ENCODE measurements around the gene EPAS1. TPM values are rescaled to one million over a fixed set of nuclear protein-coding genes. Genes with fewer than 3 reads are reported as not detected.
"Not testable (repeated sequence)": the region's sequence is repeated elsewhere in the genome, so short reads cannot be mapped to it uniquely, and the experiment has no call there.

EPAS1 gene
- polyA plus RNA-seq, 3 donors from 2014 or later: 0.05 to 0.69 (median 0.08) TPM

GRCh38 chr2:46388881-46389280 is 91.7 kb downstream of the EPAS1 start:
- H3K27ac Mint-ChIP-seq: no peak overlapping the region
- no peak for DNase-seq
- H3K9me3 Mint-ChIP-seq: no peaks in the 10 kb centered on the region
- H3K4me3 Mint-ChIP-seq: no peak overlapping the region
- H3K27me3 Mint-ChIP-seq (ENCODE audit: low read depth in 3 of 3): peaks cover 2 to 5% (median 2%) of the 10 kb centered on the region in 3 donors
- H3K36me3 Mint-ChIP-seq: no peaks in the 10 kb centered on the region
- H3K4me1 Mint-ChIP-seq: no peaks in the 10 kb centered on the region

GRCh38 chr2:46389417-46389916 is 92.3 kb downstream of the EPAS1 start:
- H3K9me3 Mint-ChIP-seq: no peaks in the 10 kb centered on the region
- H3K36me3 Mint-ChIP-seq: no peaks in the 10 kb centered on the region
- H3K4me3 Mint-ChIP-seq: no peak overlapping the region
- H3K4me1 Mint-ChIP-seq: no peaks in the 10 kb centered on the region
- H3K27ac Mint-ChIP-seq: no peak overlapping the region
- DNase-seq: no peak
- H3K27me3 Mint-ChIP-seq (ENCODE audit: low read depth in 3 of 3): peaks cover 2 to 6% (median 5%) of the 10 kb centered on the region in 3 donors

- H3K36me3 Mint-ChIP-seq: no peaks in the 10 kb centered on the region
- no peaks in the 10 kb centered on the region for H3K9me3 Mint-ChIP-seq
- H3K4me1 Mint-ChIP-seq: no peaks in the 10 kb centered on the region
- no peak overlapping the region for H3K4me3 Mint-ChIP-seq
- no peak for DNase-seq
- no peak overlapping the region for H3K27ac Mint-ChIP-seq
- peaks cover 2 to 6% (median 5%) of the 10 kb centered on the region in 3 donors for H3K27me3 Mint-ChIP-seq (ENCODE audit: low read depth in 3 of 3)
Measured at GRCh38 chr2:46390036-46390435, 92.8 kb downstream of the EPAS1 start.

GRCh38 chr2:46390901-46391395 is 93.7 kb downstream of the EPAS1 start:
- Mint-ChIP-seq H3K9me3 (no peaks in the 10 kb centered on the region), H3K27ac (no peak overlapping the region), H3K27me3 (ENCODE audit: low read depth in 3 of 3) (peaks cover 2 to 10% (median 5%) of the 10 kb centered on the region in 3 donors), H3K4me1 (no peaks in the 10 kb centered on the region), H3K36me3 (no peaks in the 10 kb centered on the region), H3K4me3 (no peak overlapping the region)
- no peak for DNase-seq

- H3K9me3 Mint-ChIP-seq: no peaks in the 10 kb centered on the region
- no peak overlapping the region for H3K27ac Mint-ChIP-seq
Measured at GRCh38 chr2:46392561-46393346, 95.5 kb downstream of the EPAS1 start.

GRCh38 chr2:46393347-46393820 is 96.2 kb downstream of the EPAS1 start:
- peaks cover 2 to 12% (median 8%) of the 10 kb centered on the region in 3 donors for H3K27me3 Mint-ChIP-seq (ENCODE audit: low read depth in 3 of 3)
- no peaks in the 10 kb centered on the region for H3K4me1 Mint-ChIP-seq
- H3K36me3 Mint-ChIP-seq: no peaks in the 10 kb centered on the region
- no peak overlapping the region for H3K4me3 Mint-ChIP-seq
- no peak overlapping the region for H3K27ac Mint-ChIP-seq
- H3K9me3 Mint-ChIP-seq: no peaks in the 10 kb centered on the region
- DNase-seq: no peak

More at GRCh38 chr2:46392561-46393346, 95.5 kb downstream of the EPAS1 start:
- Mint-ChIP-seq H3K4me1 (no peaks in the 10 kb centered on the region), H3K4me3 (no peak overlapping the region), H3K27me3 (ENCODE audit: low read depth in 3 of 3) (peaks cover 2 to 12% (median 8%) of the 10 kb centered on the region in 3 donors), H3K36me3 (no peaks in the 10 kb centered on the region)
- no peak for DNase-seq

- Mint-ChIP-seq H3K4me3 (no peak overlapping the region), H3K36me3 (no peaks in the 10 kb centered on the region), H3K9me3 (no peaks in the 10 kb centered on the region), H3K27me3 (ENCODE audit: low read depth in 3 of 3) (peaks cover 2 to 12% (median 8%) of the 10 kb centered on the region in 3 donors), H3K4me1 (no peaks in the 10 kb centered on the region), H3K27ac (no peak overlapping the region)
- DNase-seq: no peak
Measured at GRCh38 chr2:46393865-46394264, 96.7 kb downstream of the EPAS1 start.

- Mint-ChIP-seq H3K9me3 (no peaks in the 10 kb centered on the region), H3K4me1 (no peaks in the 10 kb centered on the region), H3K27ac (no peak overlapping the region), H3K27me3 (ENCODE audit: low read depth in 3 of 3) (peaks cover 2 to 12% (median 8%) of the 10 kb centered on the region in 3 donors), H3K36me3 (no peaks in the 10 kb centered on the region), H3K4me3 (no peak overlapping the region)
- no peak for DNase-seq
Measured at GRCh38 chr2:46394649-46395510, 97.7 kb downstream of the EPAS1 start.

GRCh38 chr2:46395730-46396129 is 98.5 kb downstream of the EPAS1 start:
- not testable (repeated sequence) for H3K4me1 Mint-ChIP-seq, DNase-seq, H3K27ac Mint-ChIP-seq, H3K9me3 Mint-ChIP-seq, H3K36me3 Mint-ChIP-seq, H3K4me3 Mint-ChIP-seq
- peaks cover 2 to 12% (median 8%) of the 10 kb centered on the region in 3 donors for H3K27me3 Mint-ChIP-seq (ENCODE audit: low read depth in 3 of 3)

GRCh38 chr2:46400016-46400415 is 102.8 kb downstream of the EPAS1 start:
- no peak for DNase-seq
- Mint-ChIP-seq H3K27ac (no peak overlapping the region), H3K9me3 (no peaks in the 10 kb centered on the region), H3K36me3 (no peaks in the 10 kb centered on the region), H3K4me3 (no peak overlapping the region), H3K27me3 (ENCODE audit: low read depth in 3 of 3) (peaks cover 0 to 7% (median 5%) of the 10 kb centered on the region in 3 donors), H3K4me1 (no peaks in the 10 kb centered on the region)

GRCh38 chr2:46402874-46403273 is 105.7 kb downstream of the EPAS1 start:
- H3K27ac Mint-ChIP-seq: no peak overlapping the region
- no peak for DNase-seq
- H3K36me3 Mint-ChIP-seq: no peaks in the 10 kb centered on the region
- no peaks in the 10 kb centered on the region for H3K4me1 Mint-ChIP-seq
- no peaks in the 10 kb centered on the region for H3K9me3 Mint-ChIP-seq
- peaks cover 0 to 6% (median 5%) of the 10 kb centered on the region in 3 donors for H3K27me3 Mint-ChIP-seq (ENCODE audit: low read depth in 3 of 3)
- no peak overlapping the region for H3K4me3 Mint-ChIP-seq

- H3K27ac Mint-ChIP-seq: no peak overlapping the region
- H3K9me3 Mint-ChIP-seq: no peaks in the 10 kb centered on the region
Measured at GRCh38 chr2:46404181-46404759, 107.1 kb downstream of the EPAS1 start.

GRCh38 chr2:46407852-46408455 is 110.7 kb downstream of the EPAS1 start:
- no peaks in the 10 kb centered on the region for H3K4me1 Mint-ChIP-seq
- H3K27me3 Mint-ChIP-seq (ENCODE audit: low read depth in 3 of 3): peaks cover 2 to 9% (median 3%) of the 10 kb centered on the region in 3 donors
- H3K27ac Mint-ChIP-seq: no peak overlapping the region
- H3K4me3 Mint-ChIP-seq: no peak overlapping the region
- no peak for DNase-seq
- H3K9me3 Mint-ChIP-seq: no peaks in the 10 kb centered on the region
- H3K36me3 Mint-ChIP-seq: no peaks in the 10 kb centered on the region

More at GRCh38 chr2:46404181-46404759, 107.1 kb downstream of the EPAS1 start:
- no peak for DNase-seq
- no peak overlapping the region for H3K4me3 Mint-ChIP-seq
- peaks cover 2 to 6% (median 5%) of the 10 kb centered on the region in 3 donors for H3K27me3 Mint-ChIP-seq (ENCODE audit: low read depth in 3 of 3)
- H3K4me1 Mint-ChIP-seq: no peaks in the 10 kb centered on the region
- no peaks in the 10 kb centered on the region for H3K36me3 Mint-ChIP-seq

Measured in immature natural killer cell (primary cell).